GM18508 (cell line): ENCODE measurements around the gene CTBP2.

Experiments
- ATAC-seq: cut with Tn5 transposase; IDR thresholded peaks from one replicate; pipeline ENCODE4 v1.9.1; 2021; ENCODE audit warnings: moderate number of reproducible peaks; ENCODE audit not compliant: insufficient read depth, unreplicated experiment

Gene CTBP2

GRCh38 chr10:124963866-124964720 lies 196.3 kb downstream of the CTBP2 start:
- ATAC-seq: no peak

GRCh38 chr10:124962421-124962820 lies 197.9 kb downstream of the CTBP2 start:
- ATAC-seq: no peak

GRCh38 chr10:124961248-124961570 lies 199.2 kb downstream of the CTBP2 start:
- ATAC-seq: no peak

GRCh38 chr10:124959564-124959963 lies 200.8 kb downstream of the CTBP2 start:
- ATAC-seq: no peak

GRCh38 chr10:124957404-124957947 lies 202.9 kb downstream of the CTBP2 start:
- ATAC-seq: no peak

- no peak for ATAC-seq
Measured at GRCh38 chr10:124956764-124957163, 203.6 kb downstream of the CTBP2 start.

- no peak for ATAC-seq
Measured at GRCh38 chr10:124955868-124956267, 204.5 kb downstream of the CTBP2 start.

GRCh38 chr10:124955243-124955642 lies 205.1 kb downstream of the CTBP2 start:
- ATAC-seq: no peak

- ATAC-seq: no peak
Measured at GRCh38 chr10:124953421-124953820, 206.9 kb downstream of the CTBP2 start.

GRCh38 chr10:124952123-124952522 lies 208.2 kb downstream of the CTBP2 start:
- no peak for ATAC-seq

GRCh38 chr10:124949543-124949942 lies 210.8 kb downstream of the CTBP2 start:
- ATAC-seq: no peak

GRCh38 chr10:124946945-124947344 lies 213.4 kb downstream of the CTBP2 start:
- ATAC-seq: no peak

- no peak for ATAC-seq
Measured at GRCh38 chr10:124944982-124945381, 215.4 kb downstream of the CTBP2 start.

- ATAC-seq: no peak
Measured at GRCh38 chr10:124943301-124944092, 216.9 kb downstream of the CTBP2 start.

GRCh38 chr10:124942317-124943169 lies 217.8 kb downstream of the CTBP2 start:
- no peak for ATAC-seq

GRCh38 chr10:124941823-124942222 lies 218.5 kb downstream of the CTBP2 start, which contains the start of gene ZRANB1:
TSS of gene ZRANB1 (plus strand) at chr10:124942123. CDS start at chr10:124942494, 371 bp downstream.
- ATAC-seq: no peak

GRCh38 chr10:124939290-124939689 lies 221.1 kb downstream of the CTBP2 start:
- ATAC-seq: no peak

GRCh38 chr10:124936813-124937212 lies 223.6 kb downstream of the CTBP2 start:
- ATAC-seq: no peak

GRCh38 chr10:124935946-124936345 lies 224.4 kb downstream of the CTBP2 start:
- ATAC-seq: no peak
